Gastrocnemius medialis (tissue), 4 donors: ENCODE results near the gene STARD13. TPM values are rescaled to one million over a fixed set of nuclear protein-coding genes. Genes with fewer than 3 reads are reported as not detected.
"Not testable (repeated sequence)": the region's sequence is repeated elsewhere in the genome, so short reads cannot be mapped to it uniquely, and the experiment has no call there.

Experiments
- ATAC-seq, 2 donors: fragments of 150-250 bp; one replicate each; pipeline ENCODE4 v1.9.1; 2016
- DNase-seq, 2 donors: peaks; one replicate each; pipeline ENCODE4 v3.0.0-alpha.2; 2019
- H3K27ac ChIP-seq, 4 donors: fragments of 200-600 bp; sonication (generic); 1 replicate in 1 of 4; 2 replicates in 3 of 4; pipeline ENCODE4 v1.5.1; 2016 to 2018; ENCODE audit warnings: mild to moderate bottlenecking in 2 of 4, moderate library complexity in 1 of 4
- H3K27me3 ChIP-seq, 3 donors: fragments of 200-600 bp; sonication (generic) in 2 of 3; 1 replicate in 1 of 3; 2 replicates in 2 of 3; pipeline versions ENCODE4 v1.5.1 to v1.6.0; 2016 to 2019; ENCODE audit warnings: mild to moderate bottlenecking in 1 of 3, moderate library complexity in 1 of 3
- H3K36me3 ChIP-seq, 2 donors: fragments of 200-600 bp; sonication (generic) in 1 of 2; one replicate each; pipeline ENCODE4 v1.5.1; 2017 to 2018
- H3K4me1 ChIP-seq, 2 donors: fragments of 200-600 bp; sonication (generic) in 1 of 2; one replicate each; pipeline ENCODE4 v1.5.1; 2016 to 2017; ENCODE audit warnings: mild to moderate bottlenecking in 2 of 2
- H3K4me3 ChIP-seq, 4 donors: fragments of 200-600 bp; sonication (generic) in 3 of 4; 1 replicate in 1 of 4; 2 replicates in 3 of 4; pipeline ENCODE4 v1.5.1; 2016 to 2019; ENCODE audit warnings: mild to moderate bottlenecking in 2 of 4
- H3K9me3 ChIP-seq, 3 donors: fragments of 200-600 bp; sonication (generic) in 2 of 3; 1 replicate in 1 of 3; 2 replicates in 2 of 3; pipeline ENCODE4 v1.5.1; 2016 to 2019
- POLR2A ChIP-seq, 2 donors: fragments of 450-650 bp; IDR thresholded peaks; one replicate each; pipeline ENCODE4 v1.6.1; 2017; ENCODE audit warnings: antibody characterized with exemption in 2 of 2, mild to moderate bottlenecking in 2 of 2, moderate library complexity in 2 of 2
- in situ Hi-C, 4 donors: fragments of 200-750 bp; cut with MboI; loops; one replicate each; pipeline versions ENCODE4 v1.15.0 to v1.8.0; 2017; ENCODE audit warnings: low sequenced_read_pairs in 4 of 4
- intact Hi-C: fragments of 100-400 bp; cut with DNase I; formaldehyde crosslinking; loops from one replicate; pipeline ENCODE4 v1.15.1; 2023; ENCODE audit warnings: low total_unique reads
- total RNA-seq, 4 donors: library from RNA; depleted of rRNA; stranded (reverse); fragments of >200 nt; gene quantifications; one replicate each; pipeline versions ENCODE4 v1.1.0 to v1.2.3, GENCODE V29; 2016
- TF ChIP-seq, protein P1 (sequence below), 5 experiments: fragments of 450-650 bp in 3 of 5; fragments of 200-600 bp in 2 of 5; sonication (generic) in 2 of 5; IDR thresholded peaks in 4 of 5; conservative IDR thresholded peaks in 1 of 5; 1 replicate in 4 of 5; 2 replicates in 1 of 5; pipeline ENCODE4 v1.5.1; 2016 to 2019; ENCODE audit warnings: antibody characterized with exemption in 5 of 5, mild to moderate bottlenecking in 3 of 5, moderate library complexity in 3 of 5

STARD13 gene
- total RNA-seq, 4 donors from 2014 or later: 7.7 to 19.3 (median 12.0) TPM

DNA sequence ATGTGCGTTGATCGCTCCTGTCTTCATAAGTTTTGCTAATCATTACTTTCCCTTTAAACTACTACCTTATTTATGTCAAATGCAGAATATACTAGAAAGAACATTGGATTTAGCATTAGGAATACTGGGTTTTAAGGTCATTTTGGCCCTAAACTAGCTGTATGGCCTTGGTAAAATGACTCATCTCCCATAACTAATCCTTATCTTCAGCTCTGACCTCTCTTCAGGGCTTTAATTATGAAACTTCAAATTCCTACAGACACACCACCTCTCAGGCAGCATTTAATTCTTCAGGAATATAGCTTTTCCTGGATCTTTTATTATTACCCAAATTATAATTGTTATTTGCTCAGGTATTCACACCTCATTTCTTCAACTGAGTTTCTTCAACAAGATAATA lies 121.2 kb downstream of the STARD13 start:
- Histone ChIP-seq H3K9me3 (no peaks in the 10 kb centered on the region), H3K4me3 (no peak overlapping the region), H3K27me3 (no peaks in the 10 kb centered on the region), H3K4me1 (peaks cover 5 to 21% of the 10 kb centered on the region in 2 donors), H3K36me3 (peaks cover 0 to 8% of the 10 kb centered on the region in 2 donors), H3K27ac (no peak overlapping the region)
- TF ChIP-seq POLR2A (IDR thresholded peaks at IDR 0.05): no peak
- TF ChIP-seq, protein P1, sequence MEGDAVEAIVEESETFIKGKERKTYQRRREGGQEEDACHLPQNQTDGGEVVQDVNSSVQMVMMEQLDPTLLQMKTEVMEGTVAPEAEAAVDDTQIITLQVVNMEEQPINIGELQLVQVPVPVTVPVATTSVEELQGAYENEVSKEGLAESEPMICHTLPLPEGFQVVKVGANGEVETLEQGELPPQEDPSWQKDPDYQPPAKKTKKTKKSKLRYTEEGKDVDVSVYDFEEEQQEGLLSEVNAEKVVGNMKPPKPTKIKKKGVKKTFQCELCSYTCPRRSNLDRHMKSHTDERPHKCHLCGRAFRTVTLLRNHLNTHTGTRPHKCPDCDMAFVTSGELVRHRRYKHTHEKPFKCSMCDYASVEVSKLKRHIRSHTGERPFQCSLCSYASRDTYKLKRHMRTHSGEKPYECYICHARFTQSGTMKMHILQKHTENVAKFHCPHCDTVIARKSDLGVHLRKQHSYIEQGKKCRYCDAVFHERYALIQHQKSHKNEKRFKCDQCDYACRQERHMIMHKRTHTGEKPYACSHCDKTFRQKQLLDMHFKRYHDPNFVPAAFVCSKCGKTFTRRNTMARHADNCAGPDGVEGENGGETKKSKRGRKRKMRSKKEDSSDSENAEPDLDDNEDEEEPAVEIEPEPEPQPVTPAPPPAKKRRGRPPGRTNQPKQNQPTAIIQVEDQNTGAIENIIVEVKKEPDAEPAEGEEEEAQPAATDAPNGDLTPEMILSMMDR (IDR thresholded peaks at IDR 0.05 in 4 of 5, conservative IDR thresholded peaks at IDR 0.05 in 1 of 5): no peak
- no peak for DNase-seq
- in situ Hi-C loops: no loop called here
- intact Hi-C loops: no loop called here
- ATAC-seq: no peak

DNA sequence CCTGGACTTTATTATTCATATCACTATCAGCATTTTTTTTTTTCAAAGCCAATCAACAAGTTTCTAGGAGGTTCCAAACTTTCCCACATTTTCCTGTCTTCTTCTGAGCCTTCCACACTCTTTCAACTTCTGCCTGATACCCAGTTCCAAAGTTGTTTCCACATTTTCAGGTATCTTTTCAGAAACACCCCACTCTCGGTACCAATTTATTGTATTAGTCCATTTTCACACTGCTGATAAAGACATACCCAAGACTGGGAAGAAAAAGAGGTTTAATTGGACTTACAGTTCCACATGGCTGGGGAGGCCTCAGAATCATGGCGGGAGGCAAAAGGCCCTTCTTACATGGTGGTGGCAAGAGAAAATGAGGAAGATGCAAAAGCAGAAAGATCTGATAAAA lies 122.8 kb downstream of the STARD13 start:
- H3K27ac ChIP-seq, H3K36me3 ChIP-seq, ATAC-seq, DNase-seq, H3K9me3 ChIP-seq, intact Hi-C loops, H3K4me3 ChIP-seq, in situ Hi-C loops, H3K27me3 ChIP-seq: not testable (repeated sequence)
- H3K4me1 ChIP-seq: peaks cover 0 to 12% of the 10 kb centered on the region in 2 donors

DNA sequence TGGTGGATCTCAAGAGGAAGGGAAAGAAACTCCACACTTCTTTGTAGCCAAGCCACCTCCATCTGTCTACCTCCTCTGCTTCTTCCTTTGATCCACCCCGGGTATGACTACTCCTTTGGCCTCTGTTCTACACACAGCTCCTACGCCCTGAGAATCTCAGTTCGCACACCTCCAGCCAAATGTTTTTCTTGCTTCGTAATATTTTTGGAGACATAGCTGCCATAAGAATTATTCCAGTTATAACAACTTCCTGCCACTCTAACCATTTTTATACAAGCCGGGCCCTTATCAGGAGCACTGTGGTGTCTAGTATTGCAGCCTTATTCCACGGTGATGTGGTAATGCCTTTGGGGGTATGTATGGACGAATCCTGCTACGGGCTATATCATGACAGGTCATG lies 126.7 kb downstream of the STARD13 start:
- peaks cover 0 to 8% of the 10 kb centered on the region in 2 donors for H3K36me3 ChIP-seq

DNA sequence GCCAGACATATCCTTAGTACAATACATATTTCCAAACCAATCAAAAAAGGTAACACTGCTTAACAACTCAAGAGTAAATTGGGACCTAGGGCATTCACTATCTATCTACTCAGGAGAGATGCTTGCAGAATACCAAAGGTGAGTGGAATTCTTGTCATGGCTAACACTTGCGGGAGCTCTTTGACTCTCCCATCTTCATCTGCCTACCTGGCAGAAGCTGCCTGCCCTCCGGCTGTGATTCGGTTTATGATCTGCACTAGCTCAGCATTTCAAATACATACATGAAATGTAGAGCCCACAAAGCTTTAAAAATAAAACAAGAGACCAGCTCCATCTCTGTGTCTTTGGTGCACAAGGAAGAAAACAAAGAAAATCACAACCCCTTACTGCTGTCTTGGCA lies 127.3 kb downstream of the STARD13 start:
- Histone ChIP-seq H3K27me3 (no peaks in the 10 kb centered on the region), H3K4me3 (no peak overlapping the region), H3K27ac (no peak overlapping the region), H3K4me1 (peaks cover 0 to 3% of the 10 kb centered on the region in 2 donors), H3K9me3 (no peaks in the 10 kb centered on the region), H3K36me3 (peaks cover 0 to 8% of the 10 kb centered on the region in 2 donors)
- no peak for TF ChIP-seq POLR2A (IDR thresholded peaks at IDR 0.05)
- TF ChIP-seq, protein P1 (IDR thresholded peaks at IDR 0.05 in 4 of 5, conservative IDR thresholded peaks at IDR 0.05 in 1 of 5): no peak
- ATAC-seq (no peak), DNase-seq (no peak)
- intact Hi-C loops (no loop called here), in situ Hi-C loops (no loop called here)

More for the DNA sequence above, 126.7 kb downstream of the STARD13 start:
- H3K4me1 ChIP-seq: peaks cover 0 to 3% of the 10 kb centered on the region in 2 donors
- no peaks in the 10 kb centered on the region for H3K27me3 ChIP-seq
- no peak overlapping the region for H3K27ac ChIP-seq
- H3K9me3 ChIP-seq: no peaks in the 10 kb centered on the region
- ATAC-seq: no peak
- in situ Hi-C loops (no loop called here), intact Hi-C loops (no loop called here)
- no peak for DNase-seq
- H3K4me3 ChIP-seq: no peak overlapping the region
- no peak for TF ChIP-seq POLR2A (IDR thresholded peaks at IDR 0.05)
- TF ChIP-seq, protein P1 (IDR thresholded peaks at IDR 0.05 in 4 of 5, conservative IDR thresholded peaks at IDR 0.05 in 1 of 5): no peak

DNA sequence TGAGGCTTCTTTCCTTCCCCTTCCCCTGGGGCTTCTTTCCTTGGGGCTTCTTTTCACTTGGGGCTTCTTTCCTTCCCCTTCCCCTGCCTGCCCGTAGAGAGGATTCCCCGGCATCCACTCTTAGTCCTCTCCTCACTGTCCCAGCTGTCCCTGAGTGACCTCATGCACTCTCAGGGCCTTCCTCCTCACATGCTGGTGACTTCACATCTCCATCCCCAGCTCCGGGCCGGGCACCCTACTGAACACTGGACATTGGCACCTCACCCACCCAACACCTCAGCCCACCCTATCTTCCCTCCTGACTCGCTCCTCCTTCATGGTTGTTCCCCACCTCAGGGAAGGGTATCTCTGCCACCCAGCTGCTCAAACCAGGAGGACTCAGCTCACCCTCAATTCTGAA lies 130.6 kb downstream of the STARD13 start:
- no peaks in the 10 kb centered on the region for H3K9me3 ChIP-seq
- H3K4me1 ChIP-seq: peaks cover 3% of the 10 kb centered on the region in 2 donors
- intact Hi-C loops (no loop called here), in situ Hi-C loops (no loop called here)
- H3K27ac ChIP-seq: peak overlapping the region; percentile 24 to 46 (median 36)
- TF ChIP-seq POLR2A (IDR thresholded peaks at IDR 0.05): no peak
- TF ChIP-seq, protein P1 (IDR thresholded peaks at IDR 0.05 in 4 of 5, conservative IDR thresholded peaks at IDR 0.05 in 1 of 5): no peak
- H3K4me3 ChIP-seq: no peak overlapping the region
- H3K27me3 ChIP-seq: no peaks in the 10 kb centered on the region
- no peaks in the 10 kb centered on the region for H3K36me3 ChIP-seq
- ATAC-seq (no peak), DNase-seq (no peak)
